Measurements from ENCODE around the gene THOC6.

Gene THOC6

GRCh38 chr16:3007059-3007956 is 16.5 kb upstream of the THOC6 start (continued):
- TF ChIP-seq TSHZ2 (CRISPR knock-in tag; IDR thresholded peaks at IDR 0.05): no peak

GRCh38 chr16:3007957-3008689 is 15.7 kb upstream of the THOC6 start:
- TF ChIP-seq ZNF70 (CRISPR knock-in tag; IDR thresholded peaks at IDR 0.05): no peak
- TF ChIP-seq RARB (CRISPR knock-in tag; IDR thresholded peaks at IDR 0.05): no peak
- TF ChIP-seq ZFP3 (CRISPR knock-in tag; IDR thresholded peaks at IDR 0.05): no peak
- TF ChIP-seq ESRRG (CRISPR knock-in tag; IDR thresholded peaks at IDR 0.05): no peak
- TF ChIP-seq, protein P1, sequence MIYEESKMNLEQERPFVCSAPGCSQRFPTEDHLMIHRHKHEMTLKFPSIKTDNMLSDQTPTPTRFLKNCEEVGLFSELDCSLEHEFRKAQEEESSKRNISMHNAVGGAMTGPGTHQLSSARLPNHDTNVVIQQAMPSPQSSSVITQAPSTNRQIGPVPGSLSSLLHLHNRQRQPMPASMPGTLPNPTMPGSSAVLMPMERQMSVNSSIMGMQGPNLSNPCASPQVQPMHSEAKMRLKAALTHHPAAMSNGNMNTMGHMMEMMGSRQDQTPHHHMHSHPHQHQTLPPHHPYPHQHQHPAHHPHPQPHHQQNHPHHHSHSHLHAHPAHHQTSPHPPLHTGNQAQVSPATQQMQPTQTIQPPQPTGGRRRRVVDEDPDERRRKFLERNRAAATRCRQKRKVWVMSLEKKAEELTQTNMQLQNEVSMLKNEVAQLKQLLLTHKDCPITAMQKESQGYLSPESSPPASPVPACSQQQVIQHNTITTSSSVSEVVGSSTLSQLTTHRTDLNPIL (CRISPR knock-in tag; IDR thresholded peaks at IDR 0.05; ENCODE audit: low read depth): no peak
- no peak for TF ChIP-seq SNAI2 (CRISPR knock-in tag; IDR thresholded peaks at IDR 0.05)
- TF ChIP-seq TOX (CRISPR knock-in tag; IDR thresholded peaks at IDR 0.05; ENCODE audit: borderline replicate concordance): no peak
- no peak for TF ChIP-seq TCF4 (CRISPR knock-in tag; IDR thresholded peaks at IDR 0.05; ENCODE audit: borderline replicate concordance)
- TF ChIP-seq ARNTL (CRISPR knock-in tag; IDR thresholded peaks at IDR 0.05; ENCODE audit: borderline replicate concordance, low read depth): no peak
- no peak for TF ChIP-seq ZNF565 (CRISPR knock-in tag; conservative IDR thresholded peaks at IDR 0.05; ENCODE audit: low read depth)
- TF ChIP-seq, protein P2, sequence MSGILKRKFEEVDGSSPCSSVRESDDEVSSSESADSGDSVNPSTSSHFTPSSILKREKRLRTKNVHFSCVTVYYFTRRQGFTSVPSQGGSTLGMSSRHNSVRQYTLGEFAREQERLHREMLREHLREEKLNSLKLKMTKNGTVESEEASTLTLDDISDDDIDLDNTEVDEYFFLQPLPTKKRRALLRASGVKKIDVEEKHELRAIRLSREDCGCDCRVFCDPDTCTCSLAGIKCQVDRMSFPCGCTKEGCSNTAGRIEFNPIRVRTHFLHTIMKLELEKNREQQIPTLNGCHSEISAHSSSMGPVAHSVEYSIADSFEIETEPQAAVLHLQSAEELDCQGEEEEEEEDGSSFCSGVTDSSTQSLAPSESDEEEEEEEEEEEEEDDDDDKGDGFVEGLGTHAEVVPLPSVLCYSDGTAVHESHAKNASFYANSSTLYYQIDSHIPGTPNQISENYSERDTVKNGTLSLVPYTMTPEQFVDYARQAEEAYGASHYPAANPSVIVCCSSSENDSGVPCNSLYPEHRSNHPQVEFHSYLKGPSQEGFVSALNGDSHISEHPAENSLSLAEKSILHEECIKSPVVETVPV (CRISPR knock-in tag; IDR thresholded peaks at IDR 0.05): no peak
- TF ChIP-seq ZFP30 (CRISPR knock-in tag; IDR thresholded peaks at IDR 0.05): no peak
- TF ChIP-seq PATZ1 (CRISPR knock-in tag; IDR thresholded peaks at IDR 0.05; ENCODE audit: borderline replicate concordance): no peak
- TF ChIP-seq PPARA (CRISPR knock-in tag; IDR thresholded peaks at IDR 0.05; ENCODE audit: borderline replicate concordance): no peak
- ATAC-seq: no peak

DNA sequence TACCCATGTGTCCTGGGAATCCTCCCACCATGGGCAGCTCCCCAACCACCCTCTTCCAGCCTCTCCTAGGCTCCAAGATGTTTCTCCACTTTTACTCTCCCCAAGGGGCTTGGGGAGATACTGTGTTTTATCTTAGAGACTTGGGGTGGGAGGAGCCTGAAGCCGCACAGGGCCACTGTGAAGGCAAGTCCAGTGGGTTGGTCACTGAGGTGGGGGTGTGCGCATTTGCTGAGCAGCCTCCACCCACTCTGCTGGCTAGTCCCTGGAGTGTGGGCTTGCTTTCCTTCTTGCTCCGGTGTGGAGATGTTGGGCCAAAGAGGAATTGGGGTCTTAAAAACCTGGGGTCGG is 15.2 kb upstream of the THOC6 start:
- TF ChIP-seq ISL1 (CRISPR knock-in tag; IDR thresholded peaks at IDR 0.05): no peak
- TF ChIP-seq ZC3H10 (CRISPR knock-in tag; IDR thresholded peaks at IDR 0.05): no peak
- no peak for TF ChIP-seq RARB (CRISPR knock-in tag; IDR thresholded peaks at IDR 0.05)
- TF ChIP-seq, protein P2 (CRISPR knock-in tag; IDR thresholded peaks at IDR 0.05): no peak
- TF ChIP-seq ZFP30 (CRISPR knock-in tag; IDR thresholded peaks at IDR 0.05): no peak
- TF ChIP-seq BACH2 (CRISPR knock-in tag; IDR thresholded peaks at IDR 0.05; ENCODE audit: borderline replicate concordance): no peak
- no peak for TF ChIP-seq PATZ1 (CRISPR knock-in tag; IDR thresholded peaks at IDR 0.05; ENCODE audit: borderline replicate concordance)
- no peak for TF ChIP-seq SNAI2 (CRISPR knock-in tag; IDR thresholded peaks at IDR 0.05)
- no peak for TF ChIP-seq ZFP3 (CRISPR knock-in tag; IDR thresholded peaks at IDR 0.05)

More for the DNA sequence above, 15.2 kb upstream of the THOC6 start:
- no peak for ATAC-seq
